ENCODE results near the gene SLC1A1.

The SLC1A1 gene

DNA sequence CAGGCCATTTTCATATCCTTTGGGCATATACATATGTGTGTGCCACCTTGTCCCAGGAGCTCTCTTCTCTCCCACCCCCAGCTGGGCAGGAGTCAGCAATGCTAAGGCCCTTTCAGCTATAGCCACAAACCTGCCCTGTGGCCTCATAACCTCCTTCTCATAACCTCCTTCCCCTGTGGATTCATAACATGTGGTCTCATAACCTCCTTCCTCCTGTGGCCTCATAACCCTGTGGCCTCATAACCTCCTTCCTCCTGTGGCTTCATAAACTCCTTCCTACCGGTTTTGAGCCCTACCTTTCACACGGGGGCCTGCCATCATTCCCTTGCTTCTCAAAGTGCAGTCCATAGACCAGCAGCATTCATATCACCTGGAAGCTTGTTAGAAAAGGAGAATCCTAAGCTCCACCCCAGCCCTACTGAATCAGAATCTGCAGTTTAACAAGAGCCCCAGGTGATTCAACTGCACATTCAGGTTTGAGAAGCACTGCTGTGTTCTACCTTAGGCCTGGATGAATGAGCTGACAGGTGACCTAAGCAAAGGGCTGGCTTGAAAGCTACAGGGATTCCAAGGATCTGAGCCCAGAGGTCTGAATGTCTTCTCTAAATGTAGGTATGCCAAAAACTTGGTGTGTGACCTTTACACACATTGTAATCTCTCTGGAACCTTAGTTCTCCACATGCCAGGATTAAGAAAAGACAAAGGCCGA lies 129.9 kb downstream of the SLC1A1 start:
- no peak for DNase-seq (ENCODE audit: low read depth)

DNA sequence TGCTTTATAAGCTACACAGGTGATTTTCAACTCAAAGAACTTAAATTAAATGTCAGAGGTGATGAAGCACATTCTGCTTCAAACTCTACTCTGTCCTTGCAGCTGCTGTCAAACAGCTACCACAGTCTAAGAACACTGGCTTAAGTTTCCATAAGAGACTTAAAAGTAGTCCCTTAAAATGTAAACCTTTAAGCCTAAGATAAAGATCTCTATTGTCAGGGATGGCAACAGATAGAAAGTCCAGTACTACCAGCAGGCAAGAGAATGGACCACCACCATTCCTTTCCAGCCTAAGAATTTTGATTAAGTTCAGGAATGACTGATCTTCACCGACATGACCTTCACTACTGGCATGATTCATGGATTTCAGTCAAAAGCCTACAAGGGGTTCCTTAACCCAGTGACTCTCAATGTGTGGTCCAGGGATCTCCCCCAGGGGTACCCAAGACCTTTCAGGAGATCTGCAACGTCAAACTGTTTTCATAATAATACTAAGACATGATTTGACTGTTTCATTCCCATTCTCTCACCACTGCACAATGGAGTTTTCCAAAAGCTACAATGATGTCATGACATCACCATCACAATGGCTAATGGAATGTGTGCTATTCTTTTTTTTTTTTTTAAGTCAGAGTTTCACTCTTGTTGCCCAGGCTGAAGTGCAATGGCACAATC lies 130.8 kb downstream of the SLC1A1 start:
- DNase-seq (ENCODE audit: low read depth): no peak

DNA sequence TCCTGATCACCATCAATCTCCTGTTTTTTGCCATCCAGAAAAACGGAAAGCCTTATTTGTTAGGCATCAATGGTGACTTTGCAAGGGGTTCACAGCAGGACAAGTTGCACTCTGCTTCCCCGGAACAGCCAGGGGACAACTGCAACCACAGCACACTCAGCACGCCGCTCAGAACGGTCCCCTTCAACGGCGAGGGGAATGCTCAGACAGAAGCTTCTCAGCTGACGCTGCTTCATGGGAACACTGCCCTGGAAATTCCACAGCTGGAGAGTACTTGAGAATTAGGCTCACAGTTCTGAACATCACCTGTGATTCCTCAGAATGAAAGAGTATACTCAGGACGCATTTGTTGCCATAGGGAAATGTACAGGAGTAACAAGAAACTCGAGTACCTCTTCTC lies 131.7 kb downstream of the SLC1A1 start:
- no peak for DNase-seq (ENCODE audit: low read depth)

DNA sequence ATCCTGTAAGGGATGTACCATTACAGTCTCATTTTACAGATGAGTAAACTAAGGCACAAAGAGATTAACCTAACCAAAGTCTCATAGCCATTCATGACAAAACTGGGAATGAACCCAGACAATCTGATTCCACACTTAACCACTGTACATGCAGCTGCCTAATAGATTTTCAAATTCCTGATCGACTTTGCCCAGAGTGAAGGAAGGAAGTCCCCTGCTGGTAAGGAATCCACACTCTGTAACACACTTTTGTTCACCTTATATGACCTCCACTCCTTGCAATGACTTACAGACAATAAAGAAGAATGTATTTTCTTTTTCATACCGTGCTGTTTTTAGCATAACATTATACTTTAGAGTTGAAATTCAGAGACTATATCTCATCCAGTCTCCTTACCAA lies 140.6 kb downstream of the SLC1A1 start:
- DNase-seq (ENCODE audit: low read depth): no peak
